Nephron (organoid): ENCODE results near the gene FOCAD.

Source experiments
- H3K27ac Mint-ChIP-seq, 3 experiments: 2 replicates each; pipeline ENCODE4 v1.8.0; 2020; ENCODE audit warnings: mixed read lengths in 3 of 3, mild to moderate bottlenecking in 2 of 3, moderate library complexity in 1 of 3
- H3K27me3 Mint-ChIP-seq: 2 replicates; pipeline ENCODE4 v1.8.0; 2021; ENCODE audit warnings: low read depth, mild to moderate bottlenecking, moderate library complexity, mixed read lengths
- H3K36me3 Mint-ChIP-seq: 2 replicates; pipeline ENCODE4 v1.8.0; 2020; ENCODE audit warnings: low read depth, mixed read lengths
- H3K4me1 Mint-ChIP-seq: 2 replicates; pipeline ENCODE4 v1.8.0; 2020; ENCODE audit warnings: mixed read lengths
- H3K4me3 Mint-ChIP-seq, 3 experiments: 2 replicates each; pipeline ENCODE4 v1.8.0; 2020; ENCODE audit warnings: mild to moderate bottlenecking in 3 of 3, mixed read lengths in 3 of 3, moderate library complexity in 2 of 3
- H3K9me3 Mint-ChIP-seq: 2 replicates; pipeline ENCODE4 v1.8.0; 2020; ENCODE audit warnings: mixed read lengths
- TF ChIP-seq, protein P1 (sequence below), 3 experiments: fragments of 200-600 bp; sonication (generic); IDR thresholded peaks; one replicate each; pipeline ENCODE4 v1.5.0; 2021; ENCODE audit warnings: antibody characterized with exemption in 3 of 3; ENCODE audit not compliant: unreplicated experiment in 3 of 3

FOCAD gene

DNA sequence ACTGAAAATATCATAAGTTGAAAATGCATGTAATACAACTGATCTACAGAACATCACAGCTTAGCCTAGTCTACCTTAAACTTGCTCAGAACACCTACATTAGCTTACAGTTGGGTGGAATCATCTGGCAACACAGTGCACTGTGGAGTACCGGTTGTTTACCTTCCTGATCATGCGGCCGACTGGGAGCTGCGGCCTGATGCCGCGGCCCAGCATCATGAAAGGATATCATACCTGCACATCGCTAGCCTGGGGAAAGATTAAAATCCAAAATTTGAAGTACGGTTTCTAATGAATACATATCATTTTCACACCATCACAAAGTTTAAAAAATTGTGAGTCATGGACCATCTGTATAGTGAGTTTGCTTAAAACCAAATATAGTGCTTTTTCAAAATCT is 345.6 kb downstream of the FOCAD start:
- Mint-ChIP-seq H3K4me1 (no peaks in the 10 kb centered on the region), H3K27me3 (peaks cover 6% of the 10 kb centered on the region), H3K4me3 (no peak overlapping the region), H3K9me3 (no peaks in the 10 kb centered on the region), H3K36me3 (no peaks in the 10 kb centered on the region), H3K27ac (no peak overlapping the region)
- TF ChIP-seq, protein P1, sequence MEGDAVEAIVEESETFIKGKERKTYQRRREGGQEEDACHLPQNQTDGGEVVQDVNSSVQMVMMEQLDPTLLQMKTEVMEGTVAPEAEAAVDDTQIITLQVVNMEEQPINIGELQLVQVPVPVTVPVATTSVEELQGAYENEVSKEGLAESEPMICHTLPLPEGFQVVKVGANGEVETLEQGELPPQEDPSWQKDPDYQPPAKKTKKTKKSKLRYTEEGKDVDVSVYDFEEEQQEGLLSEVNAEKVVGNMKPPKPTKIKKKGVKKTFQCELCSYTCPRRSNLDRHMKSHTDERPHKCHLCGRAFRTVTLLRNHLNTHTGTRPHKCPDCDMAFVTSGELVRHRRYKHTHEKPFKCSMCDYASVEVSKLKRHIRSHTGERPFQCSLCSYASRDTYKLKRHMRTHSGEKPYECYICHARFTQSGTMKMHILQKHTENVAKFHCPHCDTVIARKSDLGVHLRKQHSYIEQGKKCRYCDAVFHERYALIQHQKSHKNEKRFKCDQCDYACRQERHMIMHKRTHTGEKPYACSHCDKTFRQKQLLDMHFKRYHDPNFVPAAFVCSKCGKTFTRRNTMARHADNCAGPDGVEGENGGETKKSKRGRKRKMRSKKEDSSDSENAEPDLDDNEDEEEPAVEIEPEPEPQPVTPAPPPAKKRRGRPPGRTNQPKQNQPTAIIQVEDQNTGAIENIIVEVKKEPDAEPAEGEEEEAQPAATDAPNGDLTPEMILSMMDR (IDR thresholded peaks at IDR 0.05; ENCODE audit: unreplicated experiment in 3 of 3), result no peak

DNA sequence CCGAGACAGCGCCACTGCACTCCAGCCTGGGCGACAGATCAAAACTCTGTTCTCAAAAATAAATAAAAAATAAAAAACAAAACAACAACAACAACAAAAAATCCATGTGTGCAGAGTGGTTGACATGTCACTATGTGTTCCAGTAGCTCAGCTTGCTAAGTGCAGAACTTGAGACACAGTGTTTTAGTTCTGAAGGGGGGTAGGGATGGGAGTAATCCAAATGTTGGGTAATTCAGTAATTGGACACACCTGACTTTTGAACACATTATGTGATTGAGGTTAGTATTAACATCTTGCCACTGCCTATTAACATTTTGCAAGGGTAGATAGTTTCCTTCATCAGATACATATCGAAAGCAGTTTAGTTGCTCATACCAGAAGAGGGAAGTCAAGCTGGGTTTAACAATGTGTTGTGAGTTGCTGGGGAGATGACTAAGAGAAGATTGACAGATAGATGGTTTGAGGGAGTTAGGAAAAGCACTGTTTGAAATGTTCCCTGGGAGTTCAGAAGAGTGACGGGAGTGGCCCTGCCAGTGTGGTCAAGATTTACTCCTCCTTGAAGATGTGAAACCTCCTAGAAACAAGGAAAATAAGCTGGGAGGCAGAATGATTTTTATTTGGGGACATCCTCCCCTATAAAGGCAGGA is 346.5 kb downstream of the FOCAD start:
- peaks cover 6% of the 10 kb centered on the region for H3K27me3 Mint-ChIP-seq
- no peak overlapping the region for H3K27ac Mint-ChIP-seq
- no peaks in the 10 kb centered on the region for H3K36me3 Mint-ChIP-seq
- H3K4me1 Mint-ChIP-seq, result no peaks in the 10 kb centered on the region
- H3K4me3 Mint-ChIP-seq, result no peak overlapping the region
- no peaks in the 10 kb centered on the region for H3K9me3 Mint-ChIP-seq
- TF ChIP-seq, protein P1 (IDR thresholded peaks at IDR 0.05; ENCODE audit: unreplicated experiment in 3 of 3), result no peak

DNA sequence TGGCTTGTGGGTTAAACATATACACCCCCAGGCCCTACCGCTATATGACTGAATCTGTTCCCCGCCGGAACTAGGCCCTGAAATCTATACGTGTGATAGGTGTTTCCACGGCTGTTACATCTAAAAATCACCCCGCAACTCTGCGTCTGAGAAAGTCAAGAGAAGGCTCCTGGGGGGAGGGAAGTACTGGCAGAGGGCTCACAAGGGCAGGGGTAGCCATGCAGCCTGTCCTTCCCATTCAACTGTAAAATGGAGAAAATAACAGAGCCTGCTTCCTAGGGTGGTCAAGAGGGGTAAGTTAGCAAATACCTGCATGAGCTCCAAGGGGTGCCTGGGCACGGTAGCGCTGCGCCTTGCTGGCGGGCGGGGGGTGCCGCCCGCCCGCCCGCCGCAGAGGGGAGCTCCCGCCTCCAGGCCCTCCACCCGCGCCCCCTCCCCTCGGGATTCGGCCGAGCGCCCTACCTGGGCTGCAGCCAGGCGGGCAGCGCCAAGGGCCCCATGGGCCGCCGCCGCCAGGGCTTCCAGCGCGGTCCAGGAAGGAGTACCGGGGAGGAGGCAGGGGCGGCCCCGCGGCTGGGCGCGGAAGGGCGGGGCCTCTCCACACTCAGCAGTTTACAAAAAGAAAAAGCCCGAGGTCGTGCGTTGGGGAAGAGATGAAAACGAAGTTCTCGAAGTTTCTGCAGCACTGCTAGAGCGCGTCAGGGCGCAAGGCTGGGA is 347.2 kb downstream of the FOCAD start, which contains the start of gene HACD4:
Gene HACD4 (minus strand): TSS at position 550 of the 717 bp plus-strand sequence. CDS start 50 bp downstream, at position 500.
- H3K4me3 Mint-ChIP-seq, result peak within 1 kb of the TSS; percentile 67 to 77 (median 77)
- no peak within 1 kb of the TSS for H3K27ac Mint-ChIP-seq
- no peaks in the 10 kb centered on the region for H3K9me3 Mint-ChIP-seq
- H3K4me1 Mint-ChIP-seq, result no peaks in the 10 kb centered on the region
- H3K36me3 Mint-ChIP-seq, result no peaks in the 10 kb centered on the region
- H3K27me3 Mint-ChIP-seq, result peaks cover 6% of the 10 kb centered on the region
- TF ChIP-seq, protein P1 (IDR thresholded peaks at IDR 0.05; ENCODE audit: unreplicated experiment in 3 of 3), result no peak

DNA sequence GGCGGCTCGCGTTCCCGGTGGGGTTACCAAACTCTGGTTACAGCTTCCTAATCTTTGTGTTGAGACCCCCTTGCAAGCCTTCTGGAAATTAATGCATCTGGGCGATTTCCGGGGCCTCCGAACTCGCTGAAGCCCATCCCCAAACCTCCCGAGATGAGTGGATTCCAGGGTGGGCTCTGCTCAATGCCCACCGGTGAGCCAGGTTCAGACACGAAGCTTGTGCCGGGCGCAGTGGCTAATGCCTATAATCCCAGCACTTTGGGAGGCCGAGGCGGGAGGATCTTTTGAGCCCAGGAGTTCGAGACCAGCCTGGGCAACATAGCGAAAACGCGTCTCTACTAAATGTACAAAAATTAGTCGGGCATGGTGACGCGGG is 347.7 kb downstream of the FOCAD start:
- H3K36me3 Mint-ChIP-seq, result no peaks in the 10 kb centered on the region
- H3K9me3 Mint-ChIP-seq, result no peaks in the 10 kb centered on the region
- no peak overlapping the region for H3K27ac Mint-ChIP-seq
- no peaks in the 10 kb centered on the region for H3K4me1 Mint-ChIP-seq
- peak overlapping the region in 2 of 3 experiments; percentile 59 to 67 for H3K4me3 Mint-ChIP-seq
- H3K27me3 Mint-ChIP-seq, result peaks cover 6% of the 10 kb centered on the region
- TF ChIP-seq, protein P1 (IDR thresholded peaks at IDR 0.05; ENCODE audit: unreplicated experiment in 3 of 3), result no peak

DNA sequence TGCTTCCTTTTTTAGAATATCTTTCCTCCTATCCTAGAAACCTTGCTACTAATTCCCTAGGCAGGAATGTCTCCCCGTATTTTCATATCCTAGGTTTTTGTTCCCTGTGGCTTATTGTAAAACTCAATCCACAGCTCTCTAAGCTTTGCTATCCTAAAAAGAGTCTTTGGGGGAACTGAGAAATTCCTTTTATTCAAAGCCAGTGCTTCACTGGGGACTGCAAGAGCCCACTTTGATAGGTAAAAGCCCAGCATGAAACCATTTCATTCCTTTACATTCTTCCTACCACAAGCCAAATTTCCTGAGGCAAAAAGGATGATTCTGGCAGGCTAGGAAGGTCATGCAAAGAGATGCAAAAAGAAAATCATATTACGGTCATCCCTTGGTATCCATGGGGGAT is 353.2 kb downstream of the FOCAD start:
- Mint-ChIP-seq H3K4me3 (no peak overlapping the region), H3K36me3 (no peaks in the 10 kb centered on the region), H3K27ac (no peak overlapping the region), H3K9me3 (no peaks in the 10 kb centered on the region), H3K27me3 (peaks cover 6% of the 10 kb centered on the region), H3K4me1 (no peaks in the 10 kb centered on the region)
- TF ChIP-seq, protein P1 (IDR thresholded peaks at IDR 0.05; ENCODE audit: unreplicated experiment in 3 of 3), result no peak
